ENCODE results near the gene LGALS9B.
"Not testable (repeated sequence)": the region's sequence is repeated elsewhere in the genome, so short reads cannot be mapped to it uniquely, and the experiment has no call there.

The LGALS9B gene

GRCh38 chr17:20466553-20466952 lies 786 bp downstream of the LGALS9B start:
- not testable (repeated sequence) for DNase-seq

- not testable (repeated sequence) for DNase-seq
Observed at GRCh38 chr17:20465535-20465934, 1.8 kb downstream of the LGALS9B start.

- DNase-seq = not testable (repeated sequence)
Observed at GRCh38 chr17:20464854-20465414, 2.4 kb downstream of the LGALS9B start.

GRCh38 chr17:20462158-20462557 lies 5.2 kb downstream of the LGALS9B start:
- not testable (repeated sequence) for DNase-seq

GRCh38 chr17:20457848-20458381 lies 9.4 kb downstream of the LGALS9B start:
- DNase-seq = not testable (repeated sequence)

GRCh38 chr17:20455106-20455505 lies 12.2 kb downstream of the LGALS9B start:
- DNase-seq = not testable (repeated sequence)

DNA sequence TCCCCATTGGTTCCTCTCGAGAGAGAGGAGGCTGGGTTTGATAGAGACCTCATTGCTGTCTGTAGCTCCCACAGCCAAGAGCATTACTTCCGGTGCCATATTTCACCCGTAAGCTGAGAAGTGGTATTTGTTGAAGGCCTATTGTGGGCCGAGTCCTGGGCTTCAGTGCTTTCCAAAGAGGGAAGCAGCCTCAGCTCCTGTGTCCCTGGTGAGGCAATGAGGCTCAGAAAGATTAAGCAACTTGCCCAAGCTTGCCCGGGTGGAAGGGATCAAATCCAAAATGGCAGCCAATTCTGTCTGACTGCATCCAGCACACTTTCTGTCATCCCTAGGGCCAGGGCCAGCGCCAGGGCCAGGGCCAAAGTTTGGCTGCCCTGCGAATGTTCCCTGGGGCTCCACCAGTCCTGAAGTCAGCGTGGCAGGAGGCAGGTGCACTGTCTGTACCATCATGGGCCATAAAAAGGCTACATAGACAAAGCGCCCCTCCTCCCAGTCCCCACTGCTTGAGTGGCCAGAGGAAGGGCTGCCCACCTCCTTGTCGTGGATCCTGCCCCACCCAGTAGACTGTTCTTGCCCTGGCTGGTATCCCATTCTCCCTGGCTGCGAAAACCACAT lies 13.4 kb downstream of the LGALS9B start:
- not testable (repeated sequence) for DNase-seq

GRCh38 chr17:20450852-20451251 lies 16.5 kb downstream of the LGALS9B start:
- DNase-seq = not testable (repeated sequence)

- DNase-seq = not testable (repeated sequence)
Observed at GRCh38 chr17:20447534-20448321, 19.6 kb downstream of the LGALS9B start.

GRCh38 chr17:20446895-20447294 lies 20.4 kb downstream of the LGALS9B start:
- DNase-seq = not testable (repeated sequence)

DNA sequence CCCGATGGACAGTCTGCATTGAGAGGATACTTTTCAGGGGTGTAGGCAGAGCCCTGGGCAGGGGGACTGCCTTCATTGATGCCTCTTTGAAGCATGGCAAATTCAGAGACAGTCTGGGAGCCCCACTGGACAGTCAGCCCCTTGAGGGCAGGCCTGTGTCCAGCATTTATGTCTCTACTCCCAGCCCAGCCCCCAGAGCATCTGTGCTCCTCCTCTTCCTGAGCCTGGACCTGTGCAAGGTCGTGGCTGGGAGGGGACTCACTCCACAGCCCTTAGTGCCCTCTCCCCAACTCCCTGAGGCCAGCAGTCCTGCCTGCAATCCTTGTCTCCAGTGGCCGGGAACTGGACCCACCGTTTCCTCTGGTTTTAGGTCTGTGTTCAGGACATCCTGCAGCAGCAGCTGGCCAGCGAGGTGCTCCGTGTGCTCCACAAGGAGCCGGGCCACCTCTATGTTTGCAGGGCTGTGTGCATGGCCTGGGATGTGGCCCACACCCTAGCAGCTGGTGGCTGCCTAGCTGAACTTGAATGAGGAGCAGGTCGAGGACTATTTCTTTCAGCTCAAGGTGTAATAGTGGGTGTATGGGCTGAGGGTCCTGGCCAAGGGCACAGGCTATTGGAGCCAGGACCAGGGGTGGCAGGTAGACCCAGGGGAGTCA lies 22.6 kb downstream of the LGALS9B start:
- DNase-seq = not testable (repeated sequence)

- not testable (repeated sequence) for DNase-seq
Observed at GRCh38 chr17:20444173-20444572, 23.2 kb downstream of the LGALS9B start.

DNA sequence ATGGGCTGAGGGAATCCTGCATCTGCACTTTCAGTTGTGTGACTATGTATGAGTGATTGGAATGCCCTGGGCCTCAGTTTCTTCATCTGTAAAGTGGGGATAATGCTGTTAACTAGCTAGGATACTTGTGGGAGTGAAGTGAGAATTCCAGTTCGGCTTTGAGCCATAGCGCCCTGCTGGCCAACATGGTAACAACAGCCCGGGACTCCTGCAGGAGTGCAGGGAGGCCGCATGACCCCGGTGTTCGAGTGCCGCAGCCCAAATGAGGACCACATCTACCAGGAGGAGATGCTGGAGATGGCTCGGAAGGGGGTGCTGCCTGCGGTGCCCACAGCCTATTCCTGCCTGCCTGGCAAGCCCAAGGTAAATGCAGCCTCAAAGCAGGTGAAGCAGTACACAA lies 23.7 kb downstream of the LGALS9B start:
- not testable (repeated sequence) for DNase-seq

DNA sequence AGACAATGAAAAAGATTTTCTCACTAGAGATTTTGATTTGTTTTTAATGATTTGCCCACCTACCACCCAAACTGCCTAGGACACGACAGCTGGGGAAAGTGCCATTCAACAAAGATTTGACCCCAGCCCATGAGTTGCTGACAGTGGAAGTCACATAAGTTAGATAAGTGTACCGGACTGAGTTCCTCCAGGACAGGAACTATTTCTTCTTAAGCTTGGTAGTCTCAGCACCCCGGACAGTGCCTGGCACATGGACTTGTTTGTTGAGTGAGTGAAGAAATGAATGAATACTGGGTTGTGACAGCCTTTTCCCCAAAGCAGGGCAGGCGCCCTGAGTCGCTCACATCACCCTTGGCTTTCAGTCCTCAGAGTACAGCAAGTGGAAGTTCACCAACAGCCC lies 26.7 kb downstream of the LGALS9B start:
- not testable (repeated sequence) for DNase-seq

DNA sequence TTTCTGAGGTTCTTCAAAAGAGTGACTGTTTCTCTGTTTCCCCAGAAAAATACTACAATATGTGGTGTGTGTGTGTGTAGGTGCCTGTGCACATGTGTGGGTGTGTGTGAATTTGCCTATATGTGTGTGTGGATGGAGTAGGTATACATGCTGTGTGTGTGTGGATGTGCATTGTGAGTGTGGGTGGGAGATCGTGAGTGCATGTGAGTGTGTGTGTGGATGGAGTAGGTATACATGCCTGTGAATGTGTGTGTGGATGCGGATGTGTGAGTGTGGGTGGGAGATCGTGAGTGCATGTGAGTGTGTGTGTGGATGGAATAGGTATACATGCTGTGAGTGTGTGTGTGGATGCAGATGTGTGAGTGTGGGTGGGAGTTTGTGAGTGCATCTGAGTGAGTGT lies 32.2 kb downstream of the LGALS9B start:
- not testable (repeated sequence) for DNase-seq

DNA sequence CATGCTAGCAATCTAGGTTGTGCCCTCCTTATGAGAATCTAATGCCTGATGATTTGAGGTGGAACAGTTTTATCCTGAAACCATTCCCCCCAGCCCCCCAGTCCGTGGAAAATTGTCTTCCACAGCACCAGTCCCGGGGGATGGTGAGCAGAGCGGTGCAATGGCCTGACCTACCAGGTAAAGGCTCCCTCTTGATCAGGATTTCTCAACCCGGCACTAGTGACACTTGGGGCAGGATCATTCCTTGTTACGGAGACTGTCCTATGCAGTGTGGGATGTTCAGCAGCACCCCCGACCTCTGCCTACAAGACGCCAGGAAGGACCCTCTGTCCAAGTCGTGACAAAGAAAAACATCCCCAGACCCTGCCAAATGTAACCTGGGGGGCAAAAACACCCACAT lies 34.0 kb downstream of the LGALS9B start:
- DNase-seq = not testable (repeated sequence)

- DNase-seq = not testable (repeated sequence)
Observed at GRCh38 chr17:20427264-20427663, 40.1 kb downstream of the LGALS9B start.

GRCh38 chr17:20422826-20423225 lies 44.5 kb downstream of the LGALS9B start:
- not testable (repeated sequence) for DNase-seq

DNA sequence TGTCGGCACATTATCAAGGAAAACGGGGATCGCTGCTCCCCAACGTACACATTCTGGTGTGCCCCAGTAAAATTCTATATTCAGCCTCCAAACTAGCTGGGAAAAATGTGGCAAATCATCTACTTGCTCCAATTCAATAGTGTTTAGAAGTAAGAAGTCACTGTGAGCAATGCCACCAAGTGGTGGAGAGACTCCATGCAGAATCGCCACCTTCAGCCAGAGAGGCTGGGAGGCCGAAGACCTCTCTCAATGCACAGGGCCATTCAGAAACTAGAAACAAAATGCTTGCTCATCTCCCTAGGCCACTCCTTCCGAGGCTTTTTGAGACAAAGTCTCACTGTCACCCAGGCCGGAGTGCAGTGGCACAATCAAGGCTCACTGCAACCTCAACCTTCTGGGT lies 48.5 kb downstream of the LGALS9B start:
- not testable (repeated sequence) for DNase-seq

DNA sequence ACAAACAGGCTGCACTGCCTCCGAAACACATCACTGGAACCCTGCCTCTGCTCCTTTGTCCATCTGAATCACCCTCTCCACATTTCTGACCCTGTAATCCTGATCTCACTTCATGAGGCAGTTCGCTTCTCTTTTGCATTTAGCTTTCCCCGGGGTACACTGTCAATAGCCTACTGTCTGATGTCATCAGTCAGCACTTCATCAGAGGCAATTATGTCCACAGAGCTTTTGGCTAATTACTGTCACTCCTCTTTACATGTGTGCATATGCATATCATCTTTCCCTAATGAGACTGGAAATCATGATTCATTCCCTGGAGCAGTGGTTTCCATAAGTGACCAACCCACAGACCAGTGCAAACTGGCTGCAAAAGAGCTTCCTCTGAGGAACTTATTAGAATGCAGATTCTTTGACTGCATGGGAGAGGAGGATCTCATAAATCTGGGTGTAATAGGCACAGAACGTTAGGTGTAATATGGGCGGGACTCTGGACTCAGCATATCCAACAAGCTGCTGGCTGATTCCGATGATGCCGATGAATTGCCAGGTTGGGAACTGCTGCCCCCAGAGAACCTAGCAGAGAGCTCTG lies 49.8 kb downstream of the LGALS9B start:
- DNase-seq = not testable (repeated sequence)

DNA sequence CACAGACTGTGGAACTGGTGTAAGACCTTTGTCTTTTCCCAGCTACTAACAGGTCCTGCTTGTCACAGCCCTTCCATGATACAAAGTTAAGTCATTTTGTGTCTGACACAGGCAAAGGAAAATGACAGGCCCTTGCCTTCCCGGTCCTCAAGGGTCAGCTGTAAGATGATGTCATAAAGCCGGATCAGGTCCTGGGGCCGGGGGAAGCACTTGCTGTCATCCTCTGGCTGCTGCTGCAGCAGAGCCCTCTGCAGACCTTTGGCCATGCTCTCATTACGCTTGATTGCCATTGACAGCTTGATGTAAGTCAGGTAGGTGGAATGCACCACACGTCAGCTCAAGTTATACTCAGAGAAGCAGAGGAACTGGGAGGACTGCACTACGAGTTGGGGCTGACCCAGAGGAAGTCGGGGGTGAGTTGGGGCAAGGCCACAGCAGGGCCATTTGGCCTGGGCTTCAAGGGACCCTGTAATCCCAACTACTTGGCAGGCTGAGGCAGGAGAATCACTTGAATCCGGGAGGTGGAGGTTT lies 50.9 kb downstream of the LGALS9B start:
- not testable (repeated sequence) for DNase-seq

GRCh38 chr17:20415479-20415878 lies 51.9 kb downstream of the LGALS9B start:
- not testable (repeated sequence) for DNase-seq
